ENCODE results near the gene EIF2B5.

DNA sequence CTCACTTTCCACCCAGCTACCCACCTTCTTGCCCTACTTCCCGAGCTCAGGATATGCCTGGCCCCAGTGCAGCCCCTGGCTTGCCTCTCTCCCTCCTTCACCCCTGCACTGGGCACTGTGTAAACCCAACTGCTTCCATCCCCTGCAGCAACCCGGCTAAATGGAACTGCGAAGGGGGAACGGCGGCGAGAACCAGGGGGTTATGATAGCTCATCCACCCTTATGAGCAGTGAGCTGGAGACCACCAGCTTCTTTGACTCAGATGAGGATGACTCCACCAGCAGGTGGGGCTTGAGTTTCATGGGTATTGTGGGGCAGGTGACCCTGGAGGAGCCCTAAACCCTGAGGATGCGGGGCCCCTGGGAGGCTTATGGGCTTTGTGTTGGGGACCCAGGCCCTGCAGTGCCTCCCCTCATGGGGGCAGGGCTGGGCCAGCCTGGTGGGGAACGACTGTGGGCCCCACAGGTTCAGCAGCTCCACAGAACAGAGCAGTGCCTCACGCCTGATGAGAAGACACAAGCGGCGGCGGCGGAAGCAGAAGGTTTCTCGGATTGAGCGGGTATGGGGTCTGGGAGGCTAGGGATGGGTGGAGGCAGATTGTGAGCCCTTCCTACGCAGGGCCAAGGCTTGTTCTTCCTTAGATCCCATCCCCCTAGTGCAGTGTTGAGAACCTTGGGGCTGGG is 29.6 kb downstream of the EIF2B5 start:
- TF ChIP-seq ARNT (IDR thresholded peaks at IDR 0.05) (no peak), JUND (IDR thresholded peaks at IDR 0.05; ENCODE audit: borderline replicate concordance, low read depth, low read length) (no peak), JUND (tag; IDR thresholded peaks at IDR 0.05; ENCODE audit: borderline replicate concordance, low read depth, low read length) (no peak), MEF2A (IDR thresholded peaks at IDR 0.05; ENCODE audit: control insufficient read depth, low read depth, low read length) (no peak), TCF7 (IDR thresholded peaks at IDR 0.05; ENCODE audit: borderline replicate concordance) (no peak), SIN3A (IDR thresholded peaks at IDR 0.05; ENCODE audit: borderline replicate concordance in 2 of 2, control insufficient read depth in 1 of 2, low read depth in 2 of 2, low read length in 2 of 2) (no peak)
